Sigmoid colon (tissue), 4 donors: ENCODE data around the gene B4GALNT2.

Experiments
- CTCF ChIP-seq, 4 experiments: fragments of 450-650 bp in 3 of 4; fragments of 200-600 bp in 1 of 4; IDR thresholded peaks; one replicate each; pipeline ENCODE4 v1.5.1; 2016 to 2019; ENCODE audit warnings: antibody characterized with exemption in 4 of 4, mild to moderate bottlenecking in 3 of 4, moderate library complexity in 2 of 4
- EP300 ChIP-seq, 4 donors: sonication (generic); formaldehyde crosslinking; IDR thresholded peaks; one replicate each; pipeline ENCODE4 v1.6.1; 2017; ENCODE audit warnings: antibody characterized with exemption in 4 of 4
- POLR2A ChIP-seq, 2 donors: fragments of 450-650 bp; IDR thresholded peaks; one replicate each; pipeline ENCODE4 v1.6.1; 2016; ENCODE audit warnings: antibody characterized with exemption in 2 of 2, mild to moderate bottlenecking in 2 of 2, moderate library complexity in 2 of 2
- POLR2AphosphoS5 ChIP-seq, 4 donors: sonication (generic); formaldehyde crosslinking; IDR thresholded peaks; one replicate each; pipeline ENCODE4 v1.6.1; 2017; ENCODE audit warnings: antibody characterized with exemption in 4 of 4

DNA sequence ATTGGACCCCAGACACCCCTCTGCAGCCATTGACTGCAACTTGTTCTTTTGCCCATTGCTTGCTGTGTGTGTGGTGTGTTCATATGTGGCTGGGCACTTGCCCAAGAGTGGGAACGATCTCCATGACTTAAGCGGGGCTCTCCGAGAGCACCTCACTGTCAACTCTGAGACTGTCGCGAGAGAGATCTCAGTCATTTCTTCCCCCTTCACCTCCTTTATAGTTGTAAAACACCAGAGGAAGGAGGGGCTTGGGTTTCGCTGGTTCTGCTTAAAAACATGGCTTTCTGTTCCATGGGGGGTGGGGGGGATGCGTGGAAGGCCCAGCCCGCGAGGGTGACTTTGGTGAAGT, 90.6 kb downstream of the B4GALNT2 start:
- TF ChIP-seq CTCF (IDR thresholded peaks at IDR 0.05) = no peak
- no peak for TF ChIP-seq POLR2AphosphoS5 (IDR thresholded peaks at IDR 0.05)
- TF ChIP-seq POLR2A (IDR thresholded peaks at IDR 0.05) = no peak
- TF ChIP-seq EP300 (IDR thresholded peaks at IDR 0.05) = no peak
